ENCODE results near the gene PDGFC.

PDGFC gene

DNA sequence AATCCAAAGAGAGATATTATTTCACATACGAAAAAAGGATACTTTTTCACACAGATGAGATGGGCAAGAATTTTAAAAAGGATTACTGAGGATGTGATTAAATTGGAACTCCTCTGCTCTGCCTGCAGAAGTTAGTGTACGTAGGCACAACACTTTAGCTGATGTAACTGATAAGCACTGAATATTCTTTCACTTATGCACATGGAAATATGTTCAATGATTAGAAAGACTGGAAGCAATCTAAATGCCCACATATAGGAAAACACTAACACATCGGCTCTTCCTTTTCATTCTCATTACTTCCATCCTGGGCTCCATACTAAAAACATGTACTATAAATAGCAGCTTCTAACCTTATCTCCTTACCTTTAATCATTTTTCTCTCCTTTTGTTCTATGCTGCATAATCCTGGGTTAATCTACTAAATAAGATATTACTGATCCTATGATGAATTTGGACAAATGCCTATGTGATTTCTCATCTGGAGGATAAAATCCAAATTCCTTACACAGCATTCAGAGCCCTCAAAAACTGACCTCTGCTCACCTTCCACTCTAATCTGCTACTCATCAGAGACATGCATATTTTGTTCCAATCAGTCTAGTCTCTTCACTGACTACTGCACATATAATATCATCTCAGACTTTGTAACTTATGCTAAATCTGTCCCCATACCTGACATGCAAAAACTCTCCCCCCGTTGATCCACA lies 197.8 kb downstream of the PDGFC start:
- TF ChIP-seq CTCF (conservative IDR thresholded peaks at IDR 0.05) = no peak
- H3K27ac ChIP-seq = no peak overlapping the region

- no peak for TF ChIP-seq CTCF (conservative IDR thresholded peaks at IDR 0.05)
- H3K27ac ChIP-seq = peak overlapping the region; percentile 64
Observed at GRCh38 chr4:156771171-156771837, 200.3 kb downstream of the PDGFC start.

DNA sequence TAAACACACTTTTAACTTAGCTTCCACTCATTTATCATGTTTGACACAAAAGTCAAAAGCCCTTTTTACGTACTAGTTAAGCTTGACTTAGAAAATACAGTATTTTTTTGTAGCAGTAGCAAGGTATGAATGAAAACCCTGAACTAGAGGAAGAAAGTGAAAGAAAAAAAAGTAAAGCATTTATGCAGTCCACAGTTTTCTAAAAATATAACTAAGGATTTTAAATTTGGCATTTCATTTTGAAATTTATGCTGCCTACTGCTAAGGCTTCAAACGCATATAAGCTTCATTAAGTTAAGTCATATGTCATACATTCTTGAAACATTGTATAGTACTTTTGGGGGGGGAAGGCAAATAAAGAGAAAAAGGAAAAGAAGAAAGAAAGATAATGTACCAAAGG lies 201.5 kb downstream of the PDGFC start:
- no peak for TF ChIP-seq CTCF (conservative IDR thresholded peaks at IDR 0.05)
- H3K27ac ChIP-seq = peak overlapping the region; percentile 64

DNA sequence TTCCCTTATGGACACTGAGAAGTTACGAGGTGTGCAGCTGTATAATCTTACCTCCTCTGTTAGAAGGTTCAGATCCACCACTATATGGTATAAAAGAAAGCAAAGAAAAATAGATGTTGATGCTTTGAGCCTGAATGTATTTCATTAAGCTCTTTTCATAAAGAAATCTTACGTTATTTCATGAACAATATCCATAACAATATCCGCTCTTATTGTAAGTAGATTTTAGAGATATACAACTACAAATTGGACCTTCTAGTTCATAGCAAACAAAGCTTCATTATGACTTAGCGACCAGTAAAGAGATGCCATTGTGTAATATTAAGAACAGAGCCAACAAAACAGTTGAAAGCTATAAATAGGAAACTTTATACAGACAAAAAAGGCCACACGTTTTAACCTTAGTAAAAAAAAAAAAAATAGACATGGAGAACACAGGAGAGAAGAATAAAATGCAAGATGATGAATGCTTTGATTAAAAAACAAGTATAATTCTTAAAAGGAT lies 203.6 kb downstream of the PDGFC start:
- no peak for TF ChIP-seq CTCF (conservative IDR thresholded peaks at IDR 0.05)
- no peak overlapping the region for H3K27ac ChIP-seq

GRCh38 chr4:156766846-156767245 lies 204.8 kb downstream of the PDGFC start:
- no peak overlapping the region for H3K27ac ChIP-seq
- TF ChIP-seq CTCF (conservative IDR thresholded peaks at IDR 0.05) = no peak

DNA sequence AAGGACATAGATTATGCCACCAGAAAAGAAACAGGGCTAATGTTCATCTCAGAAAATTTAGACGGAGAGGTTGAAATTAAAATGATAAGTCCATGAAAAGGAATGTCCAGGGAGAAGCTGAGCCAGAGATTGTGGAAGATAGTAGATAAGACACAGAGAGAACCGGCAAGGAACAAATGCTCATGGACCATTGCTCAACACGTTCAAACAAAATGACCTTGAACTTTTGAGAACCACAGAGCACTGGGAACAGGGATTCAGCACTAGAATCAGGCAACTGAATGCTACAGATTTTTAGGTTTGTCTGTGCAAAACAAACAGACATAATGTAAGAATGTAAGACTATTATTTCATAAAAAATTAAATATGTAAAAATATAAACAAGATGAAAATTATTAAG lies 206.3 kb downstream of the PDGFC start:
- H3K27ac ChIP-seq = no peak overlapping the region
- no peak for TF ChIP-seq CTCF (conservative IDR thresholded peaks at IDR 0.05)

- no peak overlapping the region for H3K27ac ChIP-seq
- TF ChIP-seq CTCF (conservative IDR thresholded peaks at IDR 0.05) = no peak
Observed at GRCh38 chr4:156764846-156765245, 206.8 kb downstream of the PDGFC start.
